GM18868 (cell line): ENCODE results near the gene PAPPA.

ENCODE experiments used
- ATAC-seq: cut with Tn5 transposase; IDR thresholded peaks from one replicate; pipeline ENCODE4 v1.9.1; 2021; ENCODE audit warnings: mild to moderate bottlenecking, moderate library complexity; ENCODE audit not compliant: unreplicated experiment

Gene PAPPA

GRCh38 chr9:116336133-116336862 lies 182.7 kb downstream of the PAPPA start:
- ATAC-seq: no peak

- no peak for ATAC-seq
Measured at GRCh38 chr9:116337015-116337414, 183.4 kb downstream of the PAPPA start.

DNA sequence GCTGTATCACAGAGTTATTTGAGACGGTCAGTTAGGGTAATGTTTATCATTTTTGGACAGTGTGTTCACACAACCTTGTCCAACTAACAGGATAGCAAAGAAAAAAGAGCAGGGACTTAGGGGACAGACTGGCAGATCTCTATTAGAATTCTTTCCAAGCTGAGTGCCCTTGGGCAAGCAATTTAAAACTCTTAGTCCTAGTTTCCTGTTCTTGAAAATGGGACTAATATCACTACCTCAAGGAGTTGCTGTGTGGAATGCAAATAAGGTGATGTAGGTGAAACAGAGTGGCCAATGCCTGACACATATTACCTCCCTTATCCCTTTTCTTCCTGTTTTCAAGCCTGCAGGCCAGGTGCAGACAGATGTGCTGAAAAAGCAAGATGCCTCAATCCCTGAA lies 186.7 kb downstream of the PAPPA start:
- ATAC-seq: no peak

- ATAC-seq: no peak
Measured at GRCh38 chr9:116342061-116342460, 188.5 kb downstream of the PAPPA start.

GRCh38 chr9:116342941-116343340 lies 189.3 kb downstream of the PAPPA start:
- no peak for ATAC-seq

DNA sequence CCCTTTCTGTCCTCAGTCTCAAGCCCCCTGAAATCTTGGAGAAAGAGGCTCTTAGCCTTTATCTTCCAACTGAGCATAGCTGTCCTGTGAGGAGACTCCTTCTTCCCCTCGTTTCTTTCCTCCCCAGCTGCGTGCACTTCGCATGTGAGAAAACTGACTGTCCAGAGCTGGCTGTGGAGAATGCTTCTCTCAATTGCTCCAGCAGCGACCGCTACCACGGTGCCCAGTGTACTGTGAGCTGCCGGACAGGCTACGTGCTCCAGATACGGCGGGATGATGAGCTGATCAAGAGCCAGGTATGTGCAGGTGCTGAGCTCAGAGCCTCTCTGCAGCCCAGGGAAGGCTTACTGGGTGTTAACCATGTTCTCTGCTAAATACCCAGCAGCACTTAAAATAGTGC lies 190.8 kb downstream of the PAPPA start:
- no peak for ATAC-seq

- no peak for ATAC-seq
Measured at GRCh38 chr9:116345393-116345792, 191.8 kb downstream of the PAPPA start.

DNA sequence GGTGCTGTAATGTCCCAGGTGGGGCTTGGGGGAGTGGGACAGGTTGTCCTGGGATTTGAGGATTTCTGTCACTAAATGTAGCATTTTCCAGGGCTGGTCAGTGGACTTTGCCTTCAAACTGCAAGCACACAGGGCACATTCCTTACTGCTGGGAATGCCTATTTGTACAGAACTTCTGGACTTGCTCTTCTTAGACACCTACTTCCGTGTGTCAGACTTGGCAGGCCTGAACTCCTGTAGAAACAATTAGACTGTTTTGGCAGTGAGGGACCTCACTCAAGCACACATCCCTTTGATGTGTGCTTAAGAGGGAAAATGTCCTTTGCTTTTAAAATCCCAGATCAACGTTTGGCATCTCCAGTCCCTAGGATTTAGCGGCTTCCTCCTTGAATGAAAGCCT lies 192.2 kb downstream of the PAPPA start:
- ATAC-seq: no peak

- ATAC-seq: no peak
Measured at GRCh38 chr9:116349684-116350083, 196.1 kb downstream of the PAPPA start.

DNA sequence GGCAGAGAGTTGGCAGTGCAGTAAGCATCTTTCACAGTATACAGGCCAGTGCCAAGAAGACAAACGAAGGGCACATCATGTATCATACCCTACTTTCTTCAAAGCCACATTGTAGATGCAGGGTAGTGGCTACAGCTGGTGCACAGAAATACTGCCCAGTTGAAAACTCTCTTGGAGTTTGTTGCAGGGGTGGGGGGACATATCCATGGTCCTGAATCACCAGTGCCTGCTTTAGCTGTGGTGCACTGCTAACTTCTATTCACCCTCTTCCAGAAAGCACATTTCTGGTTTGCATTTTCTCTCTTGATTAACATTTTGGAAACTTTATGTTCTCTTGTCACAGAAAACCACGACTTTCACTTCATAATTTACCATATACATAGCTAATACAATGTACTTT lies 196.6 kb downstream of the PAPPA start:
- ATAC-seq: no peak

DNA sequence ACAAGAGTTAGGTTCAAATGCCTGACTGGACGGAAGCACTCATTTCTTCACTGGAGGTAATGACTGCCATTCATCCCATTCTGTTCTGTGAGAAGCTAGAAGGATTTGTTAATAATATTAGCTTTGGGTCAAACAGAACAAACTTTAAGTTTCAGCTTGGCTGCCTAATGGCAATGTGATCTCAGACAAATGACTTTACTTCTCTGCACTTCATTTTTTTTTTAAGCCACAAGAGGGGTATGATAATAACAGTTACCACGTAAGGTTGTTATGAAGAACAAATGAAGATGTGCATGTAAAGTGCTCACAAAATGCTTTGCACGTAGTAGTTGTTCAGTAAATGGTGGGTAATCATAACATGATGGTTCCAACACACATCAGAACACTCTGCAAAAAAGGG lies 199.4 kb downstream of the PAPPA start:
- ATAC-seq: no peak

DNA sequence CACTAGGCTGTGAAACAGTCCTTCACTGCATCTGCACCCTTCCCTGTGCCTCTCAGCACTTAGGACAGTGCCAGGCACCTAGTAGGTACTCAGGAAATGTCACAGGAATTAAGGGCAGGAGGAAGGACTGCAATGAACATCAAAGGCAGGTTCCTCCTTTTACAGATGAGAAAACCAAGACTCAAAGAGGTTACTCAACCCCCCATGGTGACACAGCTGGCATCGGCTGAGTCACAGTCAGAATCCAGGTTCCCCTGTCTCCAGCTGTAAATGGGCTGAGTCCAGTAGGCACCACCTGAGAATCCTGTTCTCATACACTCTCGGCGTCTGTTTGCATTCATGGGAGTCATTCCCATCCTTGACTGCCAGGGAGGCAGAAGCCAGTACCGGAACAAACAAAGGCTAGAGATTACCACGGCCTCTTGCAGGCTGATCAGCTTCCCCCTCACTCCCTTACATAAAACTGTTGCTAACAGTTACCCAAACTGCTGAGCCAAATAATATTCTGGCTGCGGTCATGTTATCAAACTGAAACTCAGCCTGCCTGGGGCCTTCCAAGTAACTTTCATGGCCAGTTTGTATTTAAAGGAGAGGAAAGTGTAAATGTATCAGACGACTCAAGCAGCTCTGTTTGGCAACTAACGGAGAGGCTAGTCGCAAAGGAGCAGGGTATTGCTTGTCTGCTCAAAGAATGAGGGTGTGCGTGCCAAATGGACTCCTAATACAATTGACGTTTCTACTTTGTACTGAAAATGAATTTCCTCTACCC lies 201.7 kb downstream of the PAPPA start:
- no peak for ATAC-seq

DNA sequence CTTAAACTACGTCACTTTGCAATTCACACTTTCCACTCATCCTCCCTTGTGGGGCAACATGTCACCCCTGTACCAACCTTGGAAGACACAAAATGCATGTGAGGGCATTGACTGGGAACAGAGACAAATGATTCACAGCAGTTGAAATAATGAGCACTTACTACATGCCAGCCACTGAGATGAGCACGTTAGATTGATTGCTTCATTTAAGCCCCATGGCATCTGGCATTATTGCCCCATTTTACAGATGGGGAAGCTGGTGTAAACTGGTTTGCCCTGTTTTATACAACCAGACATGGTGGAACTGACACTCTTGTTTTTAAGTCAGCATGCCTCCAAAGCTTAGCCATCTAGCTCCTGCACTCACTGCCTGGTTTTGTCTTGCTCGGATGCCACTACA lies 204.7 kb downstream of the PAPPA start:
- ATAC-seq: no peak

GRCh38 chr9:116360016-116360415 lies 206.4 kb downstream of the PAPPA start:
- no peak for ATAC-seq

- ATAC-seq: no peak
Measured at GRCh38 chr9:116360989-116361388, 207.4 kb downstream of the PAPPA start.

GRCh38 chr9:116361547-116361946 lies 208.0 kb downstream of the PAPPA start:
- no peak for ATAC-seq

GRCh38 chr9:116362493-116362892 lies 208.9 kb downstream of the PAPPA start:
- ATAC-seq: no peak

DNA sequence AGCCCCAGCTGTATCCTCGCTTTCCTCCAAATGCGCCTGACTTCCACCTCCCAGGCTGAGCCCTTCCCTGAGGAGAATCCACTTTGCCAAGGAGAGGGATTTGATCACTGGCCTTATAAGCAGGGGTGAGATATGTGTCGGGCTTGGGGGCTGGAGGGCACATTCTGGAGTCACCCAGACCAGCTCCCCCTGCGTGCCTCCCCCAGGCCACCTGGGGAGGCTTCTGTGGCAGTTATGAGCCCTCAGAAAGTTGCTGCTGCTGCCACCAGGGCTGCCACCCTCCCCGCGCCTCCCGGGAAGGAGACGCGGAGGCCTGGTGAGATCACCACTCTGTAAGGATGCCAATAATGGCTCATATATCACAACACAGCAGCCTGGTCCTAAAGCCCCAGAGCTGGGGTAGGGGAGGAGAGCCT lies 211.5 kb downstream of the PAPPA start:
- ATAC-seq: no peak

DNA sequence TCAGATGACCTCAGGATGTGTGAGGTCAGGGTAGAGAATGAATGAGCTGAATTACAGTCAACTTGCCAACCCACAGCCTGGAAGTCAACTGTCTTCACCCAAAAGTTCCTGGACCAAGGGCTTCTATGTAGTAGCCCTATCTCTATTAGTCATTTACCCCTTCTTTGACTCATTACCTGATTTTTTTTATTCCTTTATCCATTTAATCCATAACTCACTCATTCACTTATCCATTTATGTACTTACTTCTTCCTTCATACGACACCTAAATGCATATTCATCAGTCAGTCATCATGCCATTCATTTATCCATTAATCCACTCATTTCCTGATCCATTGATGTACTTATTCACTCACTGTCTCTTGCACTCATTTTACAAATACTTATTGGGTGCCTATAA lies 212.7 kb downstream of the PAPPA start:
- ATAC-seq: no peak

DNA sequence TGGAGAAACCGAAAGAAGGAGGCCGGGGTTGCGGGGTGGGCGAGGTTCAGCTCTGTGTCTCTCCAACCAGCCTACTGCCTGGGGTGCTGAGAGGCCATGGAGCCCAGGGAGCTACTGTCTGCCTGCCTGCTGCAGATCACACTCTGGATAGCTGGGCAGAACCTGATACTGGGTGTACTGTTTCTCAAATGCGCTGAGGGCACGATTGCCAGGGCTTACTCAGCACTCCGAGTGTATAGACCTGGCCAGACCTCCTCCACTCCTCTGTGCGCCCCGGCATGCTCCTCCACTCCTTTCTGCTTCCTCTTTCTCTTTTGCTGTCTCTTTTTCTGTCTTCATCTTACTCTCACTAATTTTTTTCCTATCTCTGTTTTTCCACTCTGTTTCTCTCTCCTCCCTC lies 215.1 kb downstream of the PAPPA start:
- no peak for ATAC-seq

- no peak for ATAC-seq
Measured at GRCh38 chr9:116369706-116370105, 216.1 kb downstream of the PAPPA start.

- ATAC-seq: no peak
Measured at GRCh38 chr9:116370556-116370955, 217.0 kb downstream of the PAPPA start.
